ENCODE results near the gene MGRN1. TPM values are rescaled to one million over a fixed set of nuclear protein-coding genes. Genes with fewer than 3 reads are reported as not detected.
A peak's percentile ranks its signal among the peaks of the same experiment; 100 is the strongest.

The MGRN1 gene
- total RNA-seq, 1 donor: 93.2 TPM

GRCh38 chr16:4684058-4684715 lies 59.6 kb downstream of the MGRN1 start:
- no peak for DNase-seq (ENCODE audit: low read depth in 2 of 3, low spot score in 2 of 3)

- no peak for DNase-seq (ENCODE audit: low read depth in 2 of 3, low spot score in 2 of 3)
These were observed 60.1 kb downstream of the MGRN1 start for GRCh38 chr16:4684763-4685162.

- no peak for DNase-seq (ENCODE audit: low read depth in 2 of 3, low spot score in 2 of 3)
These were observed 60.7 kb downstream of the MGRN1 start for GRCh38 chr16:4685292-4685691.

GRCh38 chr16:4685776-4686496 lies 61.3 kb downstream of the MGRN1 start:
- DNase-seq (ENCODE audit: low read depth in 2 of 3, low spot score in 2 of 3): no peak

GRCh38 chr16:4686497-4687210 lies 62.0 kb downstream of the MGRN1 start:
- DNase-seq (ENCODE audit: low read depth in 2 of 3, low spot score in 2 of 3): no peak

- no peak for DNase-seq (ENCODE audit: low read depth in 2 of 3, low spot score in 2 of 3)
These were observed 62.8 kb downstream of the MGRN1 start for GRCh38 chr16:4687416-4687815.

- DNase-seq (ENCODE audit: low read depth in 2 of 3, low spot score in 2 of 3): no peak
These were observed 63.5 kb downstream of the MGRN1 start for GRCh38 chr16:4687946-4688673.

- no peak for DNase-seq (ENCODE audit: low read depth in 2 of 3, low spot score in 2 of 3)
These were observed 64.0 kb downstream of the MGRN1 start for GRCh38 chr16:4688674-4689045.

GRCh38 chr16:4689091-4689671 lies 64.6 kb downstream of the MGRN1 start:
- DNase-seq (ENCODE audit: low read depth in 2 of 3, low spot score in 2 of 3): no peak

- DNase-seq (ENCODE audit: low read depth in 2 of 3, low spot score in 2 of 3): no peak
These were observed 65.5 kb downstream of the MGRN1 start for GRCh38 chr16:4689864-4690704.

GRCh38 chr16:4690946-4691665 lies 66.5 kb downstream of the MGRN1 start:
- no peak for DNase-seq (ENCODE audit: low read depth in 2 of 3, low spot score in 2 of 3)

GRCh38 chr16:4691666-4692412 lies 67.2 kb downstream of the MGRN1 start:
- DNase-seq (ENCODE audit: low read depth in 2 of 3, low spot score in 2 of 3): no peak

- DNase-seq (ENCODE audit: low read depth in 2 of 3, low spot score in 2 of 3): peak in 2 of 3 donors; percentile 22 to 47
These were observed 68.1 kb downstream of the MGRN1 start for GRCh38 chr16:4692460-4693295.

GRCh38 chr16:4693296-4693955 lies 68.8 kb downstream of the MGRN1 start, which contains the start of gene NUDT16L1:
Gene NUDT16L1 (plus strand): TSS chr16:4693562. CDS start chr16:4693727, 165 bp downstream.
- peak; percentile 91 to 97 (median 95) for DNase-seq (ENCODE audit: low read depth in 2 of 3, low spot score in 2 of 3)

GRCh38 chr16:4693956-4694641 lies 69.5 kb downstream of the MGRN1 start:
- peak; percentile 22 to 35 (median 31) for DNase-seq (ENCODE audit: low read depth in 2 of 3, low spot score in 2 of 3)

Measured in hematopoietic multipotent progenitor cell (in vitro differentiated cells).